ENCODE results near the gene KRTAP4-6. TPM values are rescaled to one million over a fixed set of nuclear protein-coding genes. Genes with fewer than 3 reads are reported as not detected.
"Not testable (repeated sequence)": the region's sequence is repeated elsewhere in the genome, so short reads cannot be mapped to it uniquely, and the experiment has no call there.

KRTAP4-6 gene
- total and polyA plus RNA-seq, 8 donors = not detected

GRCh38 chr17:41145261-41145660, 4.9 kb upstream of the KRTAP4-6 start:
- peaks cover 0 to 5% of the 10 kb centered on the region in 2 donors for H3K27me3 ChIP-seq
- intact Hi-C loops (cut with DNase I) = no loop called here
- H3K4me1 ChIP-seq = no peaks in the 10 kb centered on the region
- no peak overlapping the region for H3K27ac ChIP-seq
- no peak for TF ChIP-seq CTCF (IDR thresholded peaks at IDR 0.05)
- peaks cover 0 to 17% of the 10 kb centered on the region in 2 donors for H3K9me3 ChIP-seq
- no peak overlapping the region for H3K4me3 ChIP-seq
- no peaks in the 10 kb centered on the region for H3K36me3 ChIP-seq
- DNase-seq = no peak
- ATAC-seq = no peak

- H3K27ac ChIP-seq = no peak overlapping the region
- DNase-seq = no peak
- no peak overlapping the region for H3K4me3 ChIP-seq
- no peak for ATAC-seq
- no peaks in the 10 kb centered on the region for H3K36me3 ChIP-seq
- no peaks in the 10 kb centered on the region for H3K4me1 ChIP-seq
- no peak for TF ChIP-seq CTCF (IDR thresholded peaks at IDR 0.05)
- peaks cover 0 to 20% of the 10 kb centered on the region in 2 donors for H3K9me3 ChIP-seq
- intact Hi-C loops (cut with DNase I) = no loop called here
- peaks cover 0 to 5% of the 10 kb centered on the region in 2 donors for H3K27me3 ChIP-seq
These were observed 4.5 kb upstream of the KRTAP4-6 start for GRCh38 chr17:41144846-41145245.

GRCh38 chr17:41141361-41141760, 1.0 kb upstream of the KRTAP4-6 start:
- H3K27ac ChIP-seq = no peak overlapping the region
- no peak overlapping the region for H3K4me3 ChIP-seq
- no peaks in the 10 kb centered on the region for H3K36me3 ChIP-seq
- ATAC-seq (no peak), DNase-seq (no peak)
- no peaks in the 10 kb centered on the region for H3K4me1 ChIP-seq
- no peaks in the 10 kb centered on the region for H3K27me3 ChIP-seq
- intact Hi-C loops (cut with DNase I) = no loop called here
- H3K9me3 ChIP-seq = peaks cover 0 to 23% of the 10 kb centered on the region in 2 donors
- no peak for TF ChIP-seq CTCF (IDR thresholded peaks at IDR 0.05)

- intact Hi-C loops (cut with DNase I); H3K36me3 ChIP-seq; H3K27ac ChIP-seq; ATAC-seq; H3K4me3 ChIP-seq; H3K4me1 ChIP-seq; H3K27me3 ChIP-seq: not testable (repeated sequence)
- H3K9me3 ChIP-seq = peaks cover 0 to 23% of the 10 kb centered on the region in 2 donors
- peak in 1 of 4 donors; percentile 70 for DNase-seq
These were observed 479 bp downstream of the KRTAP4-6 start for GRCh38 chr17:41139865-41140264.

GRCh38 chr17:41133880-41134735, 6.2 kb downstream of the KRTAP4-6 start:
- Histone ChIP-seq H3K27me3 (no peaks in the 10 kb centered on the region), H3K9me3 (peaks cover 0 to under 1% of the 10 kb centered on the region in 2 donors), H3K27ac (no peak overlapping the region), H3K36me3 (no peaks in the 10 kb centered on the region), H3K4me3 (no peak overlapping the region), H3K4me1 (no peaks in the 10 kb centered on the region)
- DNase-seq (no peak), ATAC-seq (no peak)
- intact Hi-C loops (cut with DNase I) = no loop called here
- TF ChIP-seq CTCF (IDR thresholded peaks at IDR 0.05) = no peak

Data from left lung (tissue), 10 donors.